ENCODE results near the gene PSENEN. TPM values are rescaled to one million over a fixed set of nuclear protein-coding genes. Genes with fewer than 3 reads are reported as not detected.

PSENEN gene
- total RNA-seq, 1 experiment from 2014 or later: 65.0 TPM

- no peak for DNase-seq (ENCODE audit: unreplicated experiment)
- Mint-ChIP-seq H3K9me3 (ENCODE audit: unreplicated experiment) (no peaks in the 10 kb centered on the region), H3K27ac (ENCODE audit: low read depth, unreplicated experiment) (no peak overlapping the region), H3K27me3 (ENCODE audit: insufficient read depth, unreplicated experiment) (no peaks in the 10 kb centered on the region), H3K4me1 (ENCODE audit: insufficient read depth, unreplicated experiment) (peaks cover 5% of the 10 kb centered on the region), H3K36me3 (ENCODE audit: insufficient read depth, unreplicated experiment) (no peaks in the 10 kb centered on the region), H3K4me3 (ENCODE audit: unreplicated experiment) (no peak overlapping the region)
- no TSS peak for BruUV-seq (replicated peaks)
- ChIA-PET POLR2A (interaction anchor here (1.0 to 1.3 kb wide), 2 partner anchors 17 to 29 kb away, joined by 3 read pairs; no protein-coding TSS in a partner anchor), CTCF (interaction anchor here (0.6 to 1.8 kb wide), 4 partner anchors 14 to 163 kb away, joined by 3 to 6 read pairs (median 4); no protein-coding TSS in a partner anchor)
- TF ChIP-seq CTCF (IDR thresholded peaks at IDR 0.05; ENCODE audit: unreplicated experiment): no peak
- intact Hi-C loops (cut with micrococcal nuclease): no loop called here
Measured at GRCh38 chr19:35710784-35711723, 34.4 kb upstream of the PSENEN start.

- TF ChIP-seq CTCF (IDR thresholded peaks at IDR 0.05; ENCODE audit: unreplicated experiment): no peak
- Mint-ChIP-seq H3K4me3 (ENCODE audit: unreplicated experiment) (no peak overlapping the region), H3K27me3 (ENCODE audit: insufficient read depth, unreplicated experiment) (no peaks in the 10 kb centered on the region), H3K9me3 (ENCODE audit: unreplicated experiment) (no peaks in the 10 kb centered on the region), H3K36me3 (ENCODE audit: insufficient read depth, unreplicated experiment) (no peaks in the 10 kb centered on the region), H3K4me1 (ENCODE audit: insufficient read depth, unreplicated experiment) (peaks cover 13% of the 10 kb centered on the region), H3K27ac (ENCODE audit: low read depth, unreplicated experiment) (no peak overlapping the region)
- CTCF ChIA-PET: interaction anchor here (0.6 to 1.8 kb wide), 6 partner anchors 18 to 264 kb away, joined by 3 to 6 read pairs (median 4); partner anchors contain the start of gene COX6B1
- DNase-seq (ENCODE audit: unreplicated experiment): no peak
- POLR2A ChIA-PET: interaction anchor here (1.0 to 1.3 kb wide), 3 partner anchors 19 to 163 kb away, joined by 3 read pairs; no protein-coding TSS in a partner anchor
- no TSS peak for BruUV-seq (replicated peaks)
- intact Hi-C loops (cut with micrococcal nuclease): no loop called here
Measured at GRCh38 chr19:35712567-35713505, 32.6 kb upstream of the PSENEN start.

- Mint-ChIP-seq H3K9me3 (ENCODE audit: unreplicated experiment) (no peaks in the 10 kb centered on the region), H3K27ac (ENCODE audit: low read depth, unreplicated experiment) (no peak overlapping the region), H3K4me1 (ENCODE audit: insufficient read depth, unreplicated experiment) (peaks cover 13% of the 10 kb centered on the region), H3K4me3 (ENCODE audit: unreplicated experiment) (no peak overlapping the region), H3K36me3 (ENCODE audit: insufficient read depth, unreplicated experiment) (no peaks in the 10 kb centered on the region), H3K27me3 (ENCODE audit: insufficient read depth, unreplicated experiment) (no peaks in the 10 kb centered on the region)
- intact Hi-C loops (cut with micrococcal nuclease): no loop called here
- DNase-seq (ENCODE audit: unreplicated experiment): no peak
- POLR2A ChIA-PET: no interaction called here
- BruUV-seq (replicated peaks): no TSS peak
- TF ChIP-seq CTCF (IDR thresholded peaks at IDR 0.05; ENCODE audit: unreplicated experiment): no peak
- CTCF ChIA-PET: interaction anchor here (0.6 kb wide), 1 partner anchor 65 kb away, joined by 3 read pairs; the partner anchor contains the start of gene COX6B1
Measured at GRCh38 chr19:35713506-35713850, 32.0 kb upstream of the PSENEN start.
